Loucy (cell line): ENCODE results near the gene PCLO.
"Not testable (repeated sequence)": the region's sequence is repeated elsewhere in the genome, so short reads cannot be mapped to it uniquely, and the experiment has no call there.

ENCODE experiments used
- H2AFZ ChIP-seq: fragments of 200-600 bp; sonication (generic); 2 replicates; pipeline ENCODE4 v1.6.0; 2016; ENCODE audit warnings: antibody characterized with exemption, mild to moderate bottlenecking, low read length, moderate library complexity
- H3F3A ChIP-seq: fragments of 200-600 bp; 2 replicates; pipeline ENCODE4 v1.6.0; 2016; ENCODE audit warnings: antibody characterized with exemption, low read depth, mild to moderate bottlenecking
- H3K27me3 ChIP-seq: fragments of 200-600 bp; sonication (generic); 2 replicates; pipeline ENCODE4 v1.6.1; 2014; ENCODE audit warnings: low read length, mild to moderate bottlenecking; ENCODE audit not compliant: insufficient read depth, poor library complexity, severe bottlenecking
- H3K36me3 ChIP-seq: fragments of 200-600 bp; sonication (generic); 2 replicates; pipeline ENCODE4 v1.6.1; 2016; ENCODE audit warnings: low read length; ENCODE audit not compliant: insufficient read depth
- H3K4me1 ChIP-seq: fragments of 200-600 bp; sonication (generic); 2 replicates; pipeline ENCODE4 v1.5.1; 2014; ENCODE audit warnings: low read length, mild to moderate bottlenecking; ENCODE audit not compliant: insufficient read depth, poor library complexity, severe bottlenecking
- H3K4me2 ChIP-seq: fragments of 200-600 bp; sonication (generic); 2 replicates; pipeline ENCODE4 v1.6.0; 2014; ENCODE audit warnings: antibody characterized with exemption, low read length, low read depth, mild to moderate bottlenecking; ENCODE audit not compliant: poor library complexity, severe bottlenecking
- H3K4me3 ChIP-seq: fragments of 200-600 bp; sonication (generic); 2 replicates; pipeline ENCODE4 v1.5.1; 2014; ENCODE audit warnings: low read length, mild to moderate bottlenecking, mixed read lengths; ENCODE audit not compliant: poor library complexity, severe bottlenecking
- H3K79me2 ChIP-seq: fragments of 200-600 bp; sonication (generic); 2 replicates; pipeline ENCODE4 v1.6.1; 2014; ENCODE audit warnings: low read length; ENCODE audit not compliant: insufficient read depth
- H3K9ac ChIP-seq: fragments of 200-600 bp; sonication (generic); 2 replicates; pipeline ENCODE4 v1.6.0; 2014; ENCODE audit warnings: mild to moderate bottlenecking, low read depth, low read length, moderate library complexity; ENCODE audit not compliant: poor library complexity, severe bottlenecking
- H3K9me2 ChIP-seq: fragments of 200-600 bp; sonication (generic); replicated peaks from 2 replicates; pipeline ENCODE4 v1.6.1; 2016; ENCODE audit warnings: low read depth, low read length, mixed read lengths
- H3K9me3 ChIP-seq: fragments of 200-600 bp; sonication (generic); 2 replicates; pipeline ENCODE4 v1.6.1; 2014; ENCODE audit warnings: mild to moderate bottlenecking, antibody characterized with exemption, low read length, low read depth; ENCODE audit not compliant: insufficient read depth
- H4K20me1 ChIP-seq: fragments of 200-600 bp; sonication (generic); 2 replicates; pipeline ENCODE4 v1.6.0; 2014; ENCODE audit warnings: antibody characterized with exemption, low read length, mild to moderate bottlenecking; ENCODE audit not compliant: insufficient read depth, poor library complexity, severe bottlenecking
- EZH2phosphoT487 ChIP-seq: fragments of 200-600 bp; IDR thresholded peaks from 2 replicates; pipeline ENCODE4 v1.6.1; 2018; ENCODE audit warnings: antibody characterized with exemption, mild to moderate bottlenecking, moderate library complexity, borderline replicate concordance
- TF ChIP-seq, protein P1 (sequence below): fragments of 200-600 bp; sonication (generic); conservative IDR thresholded peaks from 2 replicates; pipeline ENCODE4 v1.5.1; 2014; ENCODE audit warnings: mild to moderate bottlenecking, antibody characterized with exemption, low read length

The PCLO gene

DNA sequence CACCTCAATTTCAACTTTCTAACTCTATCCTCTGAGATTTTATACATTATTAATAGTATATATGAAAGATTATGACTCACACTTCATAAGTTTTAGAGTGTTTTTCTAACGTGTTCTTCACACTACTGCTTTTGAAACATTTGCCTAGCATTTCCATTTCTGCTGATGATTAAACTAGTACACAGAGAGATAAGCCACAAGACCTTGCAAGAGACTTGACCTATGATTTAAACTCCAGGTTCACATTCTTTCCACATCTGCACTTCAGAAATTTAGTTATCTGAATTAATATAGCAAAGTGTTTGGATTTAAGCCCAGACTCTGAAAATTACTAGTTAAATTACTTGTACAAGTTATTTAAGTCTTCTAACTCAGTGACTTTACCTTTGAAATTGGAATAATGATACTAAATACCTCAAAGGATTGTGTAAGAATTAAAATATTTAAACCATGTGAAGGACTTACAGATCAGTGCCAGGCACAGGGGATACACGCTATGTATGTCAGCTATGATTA lies 66.6 kb downstream of the PCLO start:
- Histone ChIP-seq H2AFZ (no peak overlapping the region), H4K20me1 (no peaks in the 10 kb centered on the region), H3K9me2 (no peaks in the 10 kb centered on the region), H3K79me2 (no peaks in the 10 kb centered on the region), H3K4me2 (no peak overlapping the region), H3K27me3 (no peaks in the 10 kb centered on the region), H3K36me3 (no peaks in the 10 kb centered on the region), H3K9ac (no peak overlapping the region), H3K9me3 (no peaks in the 10 kb centered on the region), H3F3A (no peaks in the 10 kb centered on the region), H3K4me1 (no peaks in the 10 kb centered on the region), H3K4me3 (no peak overlapping the region)
- TF ChIP-seq, protein P1, sequence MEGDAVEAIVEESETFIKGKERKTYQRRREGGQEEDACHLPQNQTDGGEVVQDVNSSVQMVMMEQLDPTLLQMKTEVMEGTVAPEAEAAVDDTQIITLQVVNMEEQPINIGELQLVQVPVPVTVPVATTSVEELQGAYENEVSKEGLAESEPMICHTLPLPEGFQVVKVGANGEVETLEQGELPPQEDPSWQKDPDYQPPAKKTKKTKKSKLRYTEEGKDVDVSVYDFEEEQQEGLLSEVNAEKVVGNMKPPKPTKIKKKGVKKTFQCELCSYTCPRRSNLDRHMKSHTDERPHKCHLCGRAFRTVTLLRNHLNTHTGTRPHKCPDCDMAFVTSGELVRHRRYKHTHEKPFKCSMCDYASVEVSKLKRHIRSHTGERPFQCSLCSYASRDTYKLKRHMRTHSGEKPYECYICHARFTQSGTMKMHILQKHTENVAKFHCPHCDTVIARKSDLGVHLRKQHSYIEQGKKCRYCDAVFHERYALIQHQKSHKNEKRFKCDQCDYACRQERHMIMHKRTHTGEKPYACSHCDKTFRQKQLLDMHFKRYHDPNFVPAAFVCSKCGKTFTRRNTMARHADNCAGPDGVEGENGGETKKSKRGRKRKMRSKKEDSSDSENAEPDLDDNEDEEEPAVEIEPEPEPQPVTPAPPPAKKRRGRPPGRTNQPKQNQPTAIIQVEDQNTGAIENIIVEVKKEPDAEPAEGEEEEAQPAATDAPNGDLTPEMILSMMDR, result no peak
- no peak for TF ChIP-seq EZH2phosphoT487

DNA sequence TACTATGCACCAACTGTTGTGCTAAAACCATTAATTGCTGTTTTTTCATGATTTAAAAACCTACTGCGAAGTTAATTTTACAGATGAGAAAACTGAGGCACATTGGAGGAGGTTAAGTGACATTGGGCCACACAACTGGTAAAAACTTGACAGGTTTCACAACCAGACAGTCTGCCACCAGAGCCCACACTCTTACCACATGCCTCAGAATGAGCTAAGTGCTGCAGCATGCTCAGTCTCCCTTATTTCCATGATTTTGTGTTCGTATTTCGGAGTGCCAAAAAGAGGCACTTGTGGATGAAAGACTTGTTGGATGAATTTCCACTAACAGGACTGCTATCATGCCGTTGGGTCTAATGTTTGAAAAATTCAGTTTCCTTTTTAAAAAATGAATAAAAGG lies 77.4 kb downstream of the PCLO start:
- Histone ChIP-seq H3K4me1 (no peaks in the 10 kb centered on the region), H3K9me2 (no peaks in the 10 kb centered on the region), H3F3A (no peaks in the 10 kb centered on the region), H3K4me3 (no peak overlapping the region), H3K4me2 (no peak overlapping the region), H3K9me3 (no peaks in the 10 kb centered on the region), H2AFZ (no peak overlapping the region), H3K27me3 (no peaks in the 10 kb centered on the region), H4K20me1 (no peaks in the 10 kb centered on the region), H3K79me2 (no peaks in the 10 kb centered on the region), H3K9ac (no peak overlapping the region), H3K36me3 (no peaks in the 10 kb centered on the region)
- TF ChIP-seq, protein P1, result no peak
- TF ChIP-seq EZH2phosphoT487, result no peak

DNA sequence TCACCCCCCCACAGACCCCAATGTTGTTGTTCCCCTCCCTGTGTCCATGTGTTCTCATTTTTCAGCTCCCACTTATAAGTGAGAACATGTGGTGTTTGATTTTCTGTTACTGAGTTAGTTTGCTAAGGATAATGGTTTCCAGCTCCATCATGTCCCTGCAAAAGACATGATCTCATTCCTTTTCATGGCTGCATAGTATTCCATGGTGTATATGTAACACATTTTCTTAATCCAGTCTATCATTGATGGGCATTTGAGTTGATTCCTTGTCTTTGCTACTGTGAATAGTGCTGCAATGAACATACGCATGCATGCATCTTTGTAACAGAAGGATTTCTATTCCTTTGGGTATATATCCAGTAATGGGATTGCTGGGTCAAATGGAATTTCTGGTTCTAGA lies 82.8 kb downstream of the PCLO start:
- H3K9me2 ChIP-seq, H3K4me1 ChIP-seq, H4K20me1 ChIP-seq, H3K36me3 ChIP-seq, H3K9ac ChIP-seq, H3F3A ChIP-seq, H3K4me3 ChIP-seq, H3K9me3 ChIP-seq, H2AFZ ChIP-seq, H3K4me2 ChIP-seq, H3K27me3 ChIP-seq, H3K79me2 ChIP-seq: not testable (repeated sequence)

DNA sequence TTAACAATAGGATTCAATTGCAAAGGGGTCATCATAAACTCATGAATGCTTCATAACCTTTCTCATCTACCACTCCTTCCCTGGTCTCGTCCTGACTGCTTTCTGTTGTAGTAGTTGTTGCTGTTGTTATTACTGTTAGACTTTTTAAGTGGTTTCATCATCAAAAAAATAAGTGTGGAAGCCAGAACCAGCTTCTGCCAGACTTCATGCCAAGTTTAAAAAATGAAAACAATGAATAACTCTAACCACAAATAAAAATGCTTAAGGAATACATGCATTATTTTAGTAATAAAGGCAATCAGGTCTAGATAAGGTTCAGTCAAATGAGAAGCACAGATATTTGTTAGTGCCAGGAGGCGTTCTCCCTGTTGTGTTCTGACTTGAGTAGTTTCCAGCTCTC lies 85.4 kb downstream of the PCLO start:
- Histone ChIP-seq H3K9me2 (no peaks in the 10 kb centered on the region), H3K4me3 (no peak overlapping the region), H3K9ac (no peak overlapping the region), H3K4me2 (no peak overlapping the region), H3F3A (no peaks in the 10 kb centered on the region), H3K79me2 (no peaks in the 10 kb centered on the region), H3K36me3 (no peaks in the 10 kb centered on the region), H3K9me3 (no peaks in the 10 kb centered on the region), H2AFZ (no peak overlapping the region), H4K20me1 (no peaks in the 10 kb centered on the region), H3K27me3 (no peaks in the 10 kb centered on the region), H3K4me1 (no peaks in the 10 kb centered on the region)
- TF ChIP-seq, protein P1, result no peak
